ENCODE results near the gene ZNF205. TPM values are rescaled to one million over a fixed set of nuclear protein-coding genes. Genes with fewer than 3 reads are reported as not detected.

The ZNF205 gene
- total and polyA plus RNA-seq, 2 of the 13 experiments (the other 11 are each of a cell fraction or from before 2014, with no cell fraction given) = 5.8 to 10.2 TPM

DNA sequence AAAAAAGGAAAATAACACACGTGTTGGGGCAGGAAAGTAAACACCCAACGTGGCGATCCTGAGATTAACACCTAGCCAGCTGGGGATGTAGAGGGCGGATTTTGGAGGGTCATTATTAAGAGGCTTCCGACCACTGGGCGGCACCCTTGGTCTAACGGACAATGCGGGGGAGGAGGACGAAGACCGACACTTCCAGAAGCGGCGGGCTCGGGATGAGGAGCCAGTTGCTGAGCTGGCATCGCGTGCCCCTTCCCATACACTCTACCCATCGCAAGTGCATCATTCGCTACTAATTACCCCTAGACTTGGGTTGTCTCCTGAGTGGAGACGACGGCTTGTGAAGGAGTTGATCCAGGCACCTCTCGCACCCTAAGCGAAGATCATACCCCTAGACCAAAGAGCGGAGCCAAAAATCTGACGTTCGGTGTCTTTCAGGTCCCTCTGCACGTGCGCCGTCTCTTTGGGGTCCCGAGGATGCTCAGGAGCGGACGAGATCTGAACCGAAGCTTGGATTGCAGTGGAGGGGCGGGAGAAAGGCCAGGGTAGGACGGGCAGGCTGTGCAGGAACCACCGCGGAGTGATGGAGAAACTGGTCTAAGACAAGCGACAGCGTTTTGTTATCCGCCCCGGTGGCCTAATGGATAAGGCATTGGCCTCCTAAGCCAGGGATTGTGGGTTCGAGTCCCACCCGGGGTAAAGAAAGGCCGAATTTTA is 40.0 kb downstream of the ZNF205 start (continued):
- TF ChIP-seq, protein P1, sequence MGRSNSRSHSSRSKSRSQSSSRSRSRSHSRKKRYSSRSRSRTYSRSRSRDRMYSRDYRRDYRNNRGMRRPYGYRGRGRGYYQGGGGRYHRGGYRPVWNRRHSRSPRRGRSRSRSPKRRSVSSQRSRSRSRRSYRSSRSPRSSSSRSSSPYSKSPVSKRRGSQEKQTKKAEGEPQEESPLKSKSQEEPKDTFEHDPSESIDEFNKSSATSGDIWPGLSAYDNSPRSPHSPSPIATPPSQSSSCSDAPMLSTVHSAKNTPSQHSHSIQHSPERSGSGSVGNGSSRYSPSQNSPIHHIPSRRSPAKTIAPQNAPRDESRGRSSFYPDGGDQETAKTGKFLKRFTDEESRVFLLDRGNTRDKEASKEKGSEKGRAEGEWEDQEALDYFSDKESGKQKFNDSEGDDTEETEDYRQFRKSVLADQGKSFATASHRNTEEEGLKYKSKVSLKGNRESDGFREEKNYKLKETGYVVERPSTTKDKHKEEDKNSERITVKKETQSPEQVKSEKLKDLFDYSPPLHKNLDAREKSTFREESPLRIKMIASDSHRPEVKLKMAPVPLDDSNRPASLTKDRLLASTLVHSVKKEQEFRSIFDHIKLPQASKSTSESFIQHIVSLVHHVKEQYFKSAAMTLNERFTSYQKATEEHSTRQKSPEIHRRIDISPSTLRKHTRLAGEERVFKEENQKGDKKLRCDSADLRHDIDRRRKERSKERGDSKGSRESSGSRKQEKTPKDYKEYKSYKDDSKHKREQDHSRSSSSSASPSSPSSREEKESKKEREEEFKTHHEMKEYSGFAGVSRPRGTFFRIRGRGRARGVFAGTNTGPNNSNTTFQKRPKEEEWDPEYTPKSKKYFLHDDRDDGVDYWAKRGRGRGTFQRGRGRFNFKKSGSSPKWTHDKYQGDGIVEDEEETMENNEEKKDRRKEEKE (IDR thresholded peaks at IDR 0.05) = no peak
- TF ChIP-seq ZNF30 (CRISPR knock-in tag; IDR thresholded peaks at IDR 0.05) (no peak), ZNF672 (CRISPR knock-in tag; IDR thresholded peaks at IDR 0.05) (no peak), HNF4A (CRISPR knock-in tag; IDR thresholded peaks at IDR 0.05) (no peak), ZSCAN20 (CRISPR knock-in tag; IDR thresholded peaks at IDR 0.05; ENCODE audit: borderline replicate concordance) (no peak), POLR2AphosphoS2 (IDR thresholded peaks at IDR 0.05; ENCODE audit: low read depth, low read length) (no peak), ZNF24 (IDR thresholded peaks at IDR 0.05) (peak; percentile 99), ZNF441 (CRISPR knock-in tag; IDR thresholded peaks at IDR 0.05; ENCODE audit: borderline replicate concordance) (peak; percentile 40; the same call in 1 of the 2 replicates), CCDC6 (CRISPR knock-in tag; IDR thresholded peaks at IDR 0.05) (no peak), CREB1 (IDR thresholded peaks at IDR 0.05) (no peak), CREB1 (CRISPR knock-in tag; IDR thresholded peaks at IDR 0.05) (peak; percentile 51; the same call in 1 of the 2 replicates), IKZF1 (IDR thresholded peaks at IDR 0.05) (no peak), MIER3 (CRISPR knock-in tag; IDR thresholded peaks at IDR 0.05; ENCODE audit: borderline replicate concordance) (peak; percentile 57; the same call in 1 of the 2 replicates), NKX3-1 (CRISPR knock-in tag; IDR thresholded peaks at IDR 0.05) (no peak), ZBTB7B (CRISPR knock-in tag; IDR thresholded peaks at IDR 0.05) (peak; percentile 66; the same call in 1 of the 2 replicates), SP1 (IDR thresholded peaks at IDR 0.05) (no peak), SP1 (CRISPR knock-in tag; IDR thresholded peaks at IDR 0.05) (peak; percentile 52), ZFP41 (CRISPR knock-in tag; IDR thresholded peaks at IDR 0.05; ENCODE audit: borderline replicate concordance) (no peak), RXRA (CRISPR knock-in tag; IDR thresholded peaks at IDR 0.05) (0 out of 2 replicates have a peak, but pooled peaks have one; percentile 35), ZNF101 (CRISPR knock-in tag; IDR thresholded peaks at IDR 0.05; ENCODE audit: borderline replicate concordance, low read depth) (no peak), NR2F2 (IDR thresholded peaks at IDR 0.05; ENCODE audit: borderline replicate concordance, low read depth) (peak; percentile 18; the same call in 1 of the 2 replicates), ZNF350 (CRISPR knock-in tag; IDR thresholded peaks at IDR 0.05; ENCODE audit: borderline replicate concordance, low read depth) (peak; percentile 92)
- TF ChIP-seq, protein P2, sequence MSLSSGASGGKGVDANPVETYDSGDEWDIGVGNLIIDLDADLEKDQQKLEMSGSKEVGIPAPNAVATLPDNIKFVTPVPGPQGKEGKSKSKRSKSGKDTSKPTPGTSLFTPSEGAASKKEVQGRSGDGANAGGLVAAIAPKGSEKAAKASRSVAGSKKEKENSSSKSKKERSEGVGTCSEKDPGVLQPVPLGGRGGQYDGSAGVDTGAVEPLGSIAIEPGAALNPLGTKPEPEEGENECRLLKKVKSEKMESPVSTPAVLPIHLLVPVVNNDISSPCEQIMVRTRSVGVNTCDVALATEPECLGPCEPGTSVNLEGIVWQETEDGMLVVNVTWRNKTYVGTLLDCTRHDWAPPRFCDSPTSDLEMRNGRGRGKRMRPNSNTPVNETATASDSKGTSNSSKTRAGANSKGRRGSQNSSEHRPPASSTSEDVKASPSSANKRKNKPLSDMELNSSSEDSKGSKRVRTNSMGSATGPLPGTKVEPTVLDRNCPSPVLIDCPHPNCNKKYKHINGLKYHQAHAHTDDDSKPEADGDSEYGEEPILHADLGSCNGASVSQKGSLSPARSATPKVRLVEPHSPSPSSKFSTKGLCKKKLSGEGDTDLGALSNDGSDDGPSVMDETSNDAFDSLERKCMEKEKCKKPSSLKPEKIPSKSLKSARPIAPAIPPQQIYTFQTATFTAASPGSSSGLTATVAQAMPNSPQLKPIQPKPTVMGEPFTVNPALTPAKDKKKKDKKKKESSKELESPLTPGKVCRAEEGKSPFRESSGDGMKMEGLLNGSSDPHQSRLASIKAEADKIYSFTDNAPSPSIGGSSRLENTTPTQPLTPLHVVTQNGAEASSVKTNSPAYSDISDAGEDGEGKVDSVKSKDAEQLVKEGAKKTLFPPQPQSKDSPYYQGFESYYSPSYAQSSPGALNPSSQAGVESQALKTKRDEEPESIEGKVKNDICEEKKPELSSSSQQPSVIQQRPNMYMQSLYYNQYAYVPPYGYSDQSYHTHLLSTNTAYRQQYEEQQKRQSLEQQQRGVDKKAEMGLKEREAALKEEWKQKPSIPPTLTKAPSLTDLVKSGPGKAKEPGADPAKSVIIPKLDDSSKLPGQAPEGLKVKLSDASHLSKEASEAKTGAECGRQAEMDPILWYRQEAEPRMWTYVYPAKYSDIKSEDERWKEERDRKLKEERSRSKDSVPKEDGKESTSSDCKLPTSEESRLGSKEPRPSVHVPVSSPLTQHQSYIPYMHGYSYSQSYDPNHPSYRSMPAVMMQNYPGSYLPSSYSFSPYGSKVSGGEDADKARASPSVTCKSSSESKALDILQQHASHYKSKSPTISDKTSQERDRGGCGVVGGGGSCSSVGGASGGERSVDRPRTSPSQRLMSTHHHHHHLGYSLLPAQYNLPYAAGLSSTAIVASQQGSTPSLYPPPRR (CRISPR knock-in tag; IDR thresholded peaks at IDR 0.05; ENCODE audit: borderline replicate concordance) = no peak
- TF ChIP-seq, protein P3, sequence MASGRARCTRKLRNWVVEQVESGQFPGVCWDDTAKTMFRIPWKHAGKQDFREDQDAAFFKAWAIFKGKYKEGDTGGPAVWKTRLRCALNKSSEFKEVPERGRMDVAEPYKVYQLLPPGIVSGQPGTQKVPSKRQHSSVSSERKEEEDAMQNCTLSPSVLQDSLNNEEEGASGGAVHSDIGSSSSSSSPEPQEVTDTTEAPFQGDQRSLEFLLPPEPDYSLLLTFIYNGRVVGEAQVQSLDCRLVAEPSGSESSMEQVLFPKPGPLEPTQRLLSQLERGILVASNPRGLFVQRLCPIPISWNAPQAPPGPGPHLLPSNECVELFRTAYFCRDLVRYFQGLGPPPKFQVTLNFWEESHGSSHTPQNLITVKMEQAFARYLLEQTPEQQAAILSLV (CRISPR knock-in tag; IDR thresholded peaks at IDR 0.05; ENCODE audit: borderline replicate concordance) = 0 out of 2 replicates have a peak, but pooled peaks have one; percentile 58

Measured in HepG2 (cell line).